ENCODE measurements around the gene ZSCAN16. TPM values are rescaled to one million over a fixed set of nuclear protein-coding genes. Genes with fewer than 3 reads are reported as not detected.

ZSCAN16 gene
- total RNA-seq, 1 experiment from 2014 or later: 4.8 TPM

GRCh38 chr6:28135393-28135792 lies 11.0 kb downstream of the ZSCAN16 start:
- Histone ChIP-seq H3K4me1 (ENCODE audit: low read length) (peaks cover 45% of the 10 kb centered on the region), H3K27ac (ENCODE audit: low read length) (peak overlapping the region; percentile 84), H3K4me2 (ENCODE audit: low read depth, low read length, poor library complexity, severe bottlenecking) (peak overlapping the region; percentile 82), H2AFZ (ENCODE audit: low read length) (0 out of 2 replicates have a peak overlapping the region, but pooled peaks have one; percentile 12), H3K27me3 (ENCODE audit: low read length) (no peaks in the 10 kb centered on the region), H3K4me3 (ENCODE audit: low read length) (peak overlapping the region; percentile 89), H3K9me2 (replicated peaks; ENCODE audit: insufficient read depth, low read length) (no peaks in the 10 kb centered on the region), H3K79me2 (ENCODE audit: low read length) (peaks cover 76% of the 10 kb centered on the region), H3K9me3 (ENCODE audit: low read length) (no peaks in the 10 kb centered on the region), H3K36me3 (ENCODE audit: insufficient read depth, low read length) (peaks cover 8% of the 10 kb centered on the region; the same call in 1 of the 2 replicates), H4K20me1 (ENCODE audit: insufficient read depth, low read depth, low read length) (no peaks in the 10 kb centered on the region), H3K9ac (ENCODE audit: low read length) (peak overlapping the region; percentile 85)
- peak; percentile 70 for DNase-seq

- Histone ChIP-seq H3K36me3 (ENCODE audit: insufficient read depth, low read length) (peaks cover 5% of the 10 kb centered on the region; the same call in 1 of the 2 replicates), H3K27ac (ENCODE audit: low read length) (peak overlapping the region; percentile 84), H3K4me2 (ENCODE audit: low read depth, low read length, poor library complexity, severe bottlenecking) (peak overlapping the region; percentile 82), H3K4me1 (ENCODE audit: low read length) (peaks cover 51% of the 10 kb centered on the region), H3K9me2 (replicated peaks; ENCODE audit: insufficient read depth, low read length) (no peaks in the 10 kb centered on the region), H3K9me3 (ENCODE audit: low read length) (no peaks in the 10 kb centered on the region), H2AFZ (ENCODE audit: low read length) (peak overlapping the region; percentile 92), H3K27me3 (ENCODE audit: low read length) (no peaks in the 10 kb centered on the region), H3K79me2 (ENCODE audit: low read length) (peaks cover 63% of the 10 kb centered on the region), H3K4me3 (ENCODE audit: low read length) (peak overlapping the region; percentile 89), H4K20me1 (ENCODE audit: insufficient read depth, low read depth, low read length) (no peaks in the 10 kb centered on the region), H3K9ac (ENCODE audit: low read length) (peak overlapping the region; percentile 85)
- peak; percentile 97 for DNase-seq
Observed at GRCh38 chr6:28136585-28137504, 12.4 kb downstream of the ZSCAN16 start.

GRCh38 chr6:28137505-28137981 lies 13.1 kb downstream of the ZSCAN16 start:
- Histone ChIP-seq H4K20me1 (ENCODE audit: insufficient read depth, low read depth, low read length) (no peaks in the 10 kb centered on the region), H3K27ac (ENCODE audit: low read length) (peak overlapping the region; percentile 84), H3K9ac (ENCODE audit: low read length) (peak overlapping the region; percentile 85), H3K4me1 (ENCODE audit: low read length) (peaks cover 49% of the 10 kb centered on the region), H2AFZ (ENCODE audit: low read length) (peak overlapping the region; percentile 92), H3K27me3 (ENCODE audit: low read length) (no peaks in the 10 kb centered on the region), H3K4me3 (ENCODE audit: low read length) (peak overlapping the region; percentile 89), H3K36me3 (ENCODE audit: insufficient read depth, low read length) (peaks cover under 1% of the 10 kb centered on the region; the same call in 1 of the 2 replicates), H3K9me2 (replicated peaks; ENCODE audit: insufficient read depth, low read length) (no peaks in the 10 kb centered on the region), H3K9me3 (ENCODE audit: low read length) (no peaks in the 10 kb centered on the region), H3K79me2 (ENCODE audit: low read length) (peaks cover 63% of the 10 kb centered on the region), H3K4me2 (ENCODE audit: low read depth, low read length, poor library complexity, severe bottlenecking) (peak overlapping the region; percentile 82)
- DNase-seq: peak; percentile 85

GRCh38 chr6:28139860-28140543 lies 15.6 kb downstream of the ZSCAN16 start:
- H3K9me3 ChIP-seq (ENCODE audit: low read length): no peaks in the 10 kb centered on the region; the same call in 1 of the 2 replicates
- H3K36me3 ChIP-seq (ENCODE audit: insufficient read depth, low read length): peaks cover 18% of the 10 kb centered on the region
- H3K4me2 ChIP-seq (ENCODE audit: low read depth, low read length, poor library complexity, severe bottlenecking): no peak overlapping the region
- no peak overlapping the region for H3K4me3 ChIP-seq (ENCODE audit: low read length)
- no peak for DNase-seq
- H3K79me2 ChIP-seq (ENCODE audit: low read length): peaks cover 62% of the 10 kb centered on the region
- H3K4me1 ChIP-seq (ENCODE audit: low read length): peaks cover 40% of the 10 kb centered on the region
- H3K27me3 ChIP-seq (ENCODE audit: low read length): no peaks in the 10 kb centered on the region
- H3K9me2 ChIP-seq (replicated peaks; ENCODE audit: insufficient read depth, low read length): no peaks in the 10 kb centered on the region
- H2AFZ ChIP-seq (ENCODE audit: low read length): 0 out of 2 replicates have a peak overlapping the region, but pooled peaks have one; percentile 26
- H4K20me1 ChIP-seq (ENCODE audit: insufficient read depth, low read depth, low read length): no peaks in the 10 kb centered on the region
- H3K9ac ChIP-seq (ENCODE audit: low read length): no peak overlapping the region
- H3K27ac ChIP-seq (ENCODE audit: low read length): no peak overlapping the region

- Histone ChIP-seq H3K9me2 (replicated peaks; ENCODE audit: insufficient read depth, low read length) (no peaks in the 10 kb centered on the region), H2AFZ (ENCODE audit: low read length) (no peak overlapping the region), H3K4me2 (ENCODE audit: low read depth, low read length, poor library complexity, severe bottlenecking) (peak overlapping the region; percentile 97), H3K36me3 (ENCODE audit: insufficient read depth, low read length) (peaks cover 24% of the 10 kb centered on the region), H3K9ac (ENCODE audit: low read length) (no peak overlapping the region), H3K4me3 (ENCODE audit: low read length) (no peak overlapping the region), H4K20me1 (ENCODE audit: insufficient read depth, low read depth, low read length) (no peaks in the 10 kb centered on the region), H3K9me3 (ENCODE audit: low read length) (no peaks in the 10 kb centered on the region; the same call in 1 of the 2 replicates), H3K27me3 (ENCODE audit: low read length) (no peaks in the 10 kb centered on the region), H3K79me2 (ENCODE audit: low read length) (peaks cover 62% of the 10 kb centered on the region), H3K27ac (ENCODE audit: low read length) (no peak overlapping the region), H3K4me1 (ENCODE audit: low read length) (peaks cover 35% of the 10 kb centered on the region)
- no peak for DNase-seq
Observed at GRCh38 chr6:28140616-28141015, 16.2 kb downstream of the ZSCAN16 start.

- peak; percentile 96 for DNase-seq
- Histone ChIP-seq H3K9me3 (ENCODE audit: low read length) (no peaks in the 10 kb centered on the region; the same call in 1 of the 2 replicates), H3K9me2 (replicated peaks; ENCODE audit: insufficient read depth, low read length) (no peaks in the 10 kb centered on the region), H3K27ac (ENCODE audit: low read length) (peak within 1 kb of the TSS; percentile 40), H3K79me2 (ENCODE audit: low read length) (peaks cover 63% of the 10 kb centered on the region), H3K9ac (ENCODE audit: low read length) (peak within 1 kb of the TSS; percentile 93), H3K27me3 (ENCODE audit: low read length) (no peaks in the 10 kb centered on the region), H3K4me3 (ENCODE audit: low read length) (peak within 1 kb of the TSS; percentile 96), H3K4me1 (ENCODE audit: low read length) (peaks cover 31% of the 10 kb centered on the region), H3K4me2 (ENCODE audit: low read depth, low read length, poor library complexity, severe bottlenecking) (peak within 1 kb of the TSS; percentile 97), H2AFZ (ENCODE audit: low read length) (peak within 1 kb of the TSS; percentile 93), H4K20me1 (ENCODE audit: insufficient read depth, low read depth, low read length) (no peaks in the 10 kb centered on the region), H3K36me3 (ENCODE audit: insufficient read depth, low read length) (peaks cover 35% of the 10 kb centered on the region)
Observed at GRCh38 chr6:28141500-28142329, 17.3 kb downstream of the ZSCAN16 start, which contains the start of gene ZKSCAN8. TSS of gene ZKSCAN8 (plus strand) at chr6:28141883. CDS start at chr6:28148408, 6,525 bp downstream.

- DNase-seq: no peak
- H3K9me3 ChIP-seq (ENCODE audit: low read length): no peaks in the 10 kb centered on the region; the same call in 1 of the 2 replicates
- no peak overlapping the region for H2AFZ ChIP-seq (ENCODE audit: low read length)
- H4K20me1 ChIP-seq (ENCODE audit: insufficient read depth, low read depth, low read length): no peaks in the 10 kb centered on the region
- H3K9ac ChIP-seq (ENCODE audit: low read length): peak overlapping the region; percentile 93
- H3K4me3 ChIP-seq (ENCODE audit: low read length): peak overlapping the region; percentile 96
- peak overlapping the region; percentile 97 for H3K4me2 ChIP-seq (ENCODE audit: low read depth, low read length, poor library complexity, severe bottlenecking)
- H3K9me2 ChIP-seq (replicated peaks; ENCODE audit: insufficient read depth, low read length): no peaks in the 10 kb centered on the region
- no peaks in the 10 kb centered on the region for H3K27me3 ChIP-seq (ENCODE audit: low read length)
- H3K36me3 ChIP-seq (ENCODE audit: insufficient read depth, low read length): peaks cover 42% of the 10 kb centered on the region
- peaks cover 31% of the 10 kb centered on the region for H3K4me1 ChIP-seq (ENCODE audit: low read length)
- no peak overlapping the region for H3K27ac ChIP-seq (ENCODE audit: low read length)
- H3K79me2 ChIP-seq (ENCODE audit: low read length): peaks cover 63% of the 10 kb centered on the region
Observed at GRCh38 chr6:28142446-28142845, 18.0 kb downstream of the ZSCAN16 start.

Data from Karpas-422 (cell line).